ENCODE measurements around the gene DCAF11.

- TF ChIP-seq CTCF (conservative IDR thresholded peaks at IDR 0.05; ENCODE audit: low read depth, low read length) = no peak
- TF ChIP-seq EZH2 (IDR thresholded peaks at IDR 0.05; ENCODE audit: borderline replicate concordance, low read depth, low read length, poor library complexity, severe bottlenecking) = no peak
Measured at GRCh38 chr14:24075485-24076301, 38.9 kb upstream of the DCAF11 start.
